Brain pericyte (primary cell): ENCODE measurements around the gene ARSA.

ENCODE experiments used
- DNase-seq: peaks from one replicate; pipeline ENCODE4 v3.0.0-alpha.2; 2012; ENCODE audit warnings: low read depth, low spot score

Gene ARSA

DNA sequence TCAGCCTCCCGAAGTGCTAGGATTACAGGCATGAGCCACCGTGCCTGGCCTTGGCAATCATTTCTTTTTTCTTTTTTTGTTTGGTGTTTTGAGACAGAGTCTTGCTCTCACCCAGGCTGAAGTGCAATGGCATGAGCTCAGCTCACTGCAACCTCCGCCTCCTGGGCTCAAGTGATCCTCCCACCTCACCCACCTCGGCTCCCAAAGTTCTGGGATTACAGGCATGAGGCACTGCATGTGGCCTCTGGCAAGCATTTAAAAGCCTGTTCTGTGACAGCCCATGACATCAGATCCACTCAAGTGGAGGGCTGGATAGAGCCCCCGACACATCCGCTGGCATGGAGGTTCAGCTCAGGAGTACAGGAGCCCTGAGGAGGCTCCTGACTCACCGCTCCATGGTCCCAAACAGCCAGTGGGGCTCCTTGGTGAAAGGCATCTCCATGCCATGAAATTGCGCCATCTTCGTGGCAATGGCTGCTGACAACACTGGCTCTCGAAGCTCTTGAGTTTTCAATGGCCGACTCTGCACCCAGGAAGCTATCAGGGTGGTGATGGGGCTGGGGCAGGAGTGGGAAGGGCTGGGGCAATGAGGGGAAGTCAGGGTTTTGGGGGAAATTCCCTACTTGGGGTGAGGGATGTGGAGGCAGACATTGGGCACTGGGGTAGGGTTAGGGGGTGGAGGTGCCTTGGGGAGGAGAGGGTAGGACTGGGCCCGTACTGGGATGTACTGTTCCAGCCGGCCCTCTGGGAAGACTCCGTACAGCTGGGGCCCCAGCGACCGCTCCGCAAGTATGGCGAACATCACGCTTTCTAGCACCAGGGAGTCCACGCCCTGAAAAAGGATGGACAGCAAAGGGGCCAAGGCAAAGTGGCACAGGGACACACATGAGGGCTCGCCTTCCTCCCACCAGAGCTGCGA lies 46.7 kb downstream of the ARSA start:
- DNase-seq, result no peak

DNA sequence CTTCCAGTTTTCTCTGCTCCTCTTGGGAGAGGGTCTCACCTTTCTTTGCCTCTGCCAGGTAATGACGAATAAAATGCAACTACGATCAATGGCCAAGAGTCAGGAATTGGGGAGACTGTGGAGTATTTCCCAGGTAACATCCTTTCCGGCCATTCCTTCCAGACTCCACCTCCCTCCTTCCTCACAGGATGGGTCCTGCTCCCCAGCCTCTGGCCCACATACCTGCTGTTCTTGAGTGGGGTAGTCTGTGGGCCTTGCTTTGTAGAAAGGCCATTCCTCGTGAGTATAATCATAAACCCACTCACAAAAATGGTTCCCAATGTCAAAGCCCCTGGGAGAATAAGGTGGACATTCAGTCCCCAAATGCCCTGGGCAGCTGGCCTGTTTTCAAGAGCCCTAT lies 48.2 kb downstream of the ARSA start:
- DNase-seq, result no peak

DNA sequence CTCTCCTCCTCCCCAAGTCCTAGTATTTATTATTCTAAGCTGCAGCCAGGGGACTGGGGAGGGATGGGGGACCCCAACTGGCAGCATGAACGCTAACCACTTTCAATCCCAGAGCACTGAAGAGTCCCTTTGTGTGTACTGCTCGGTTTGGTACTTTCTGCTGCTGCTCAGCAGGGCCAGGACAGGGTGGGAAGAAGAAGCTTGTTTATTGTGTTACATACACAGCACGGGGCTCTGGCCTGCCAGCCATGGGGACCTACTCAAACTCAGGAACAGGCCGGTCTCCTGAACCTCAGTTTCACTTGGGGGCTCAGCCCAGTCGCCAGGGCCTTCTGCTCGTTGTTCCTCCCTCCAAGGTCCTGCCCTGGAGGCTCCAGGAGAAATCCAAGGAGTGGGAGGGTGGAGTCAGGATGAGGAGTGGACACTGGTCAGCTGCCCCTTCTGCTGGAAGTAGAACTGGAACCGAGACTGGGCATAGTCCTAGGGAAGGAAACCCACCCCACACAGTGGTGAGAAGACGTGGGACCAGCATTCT lies 49.1 kb downstream of the ARSA start:
- no peak for DNase-seq

GRCh38 chr22:50577987-50578775 lies 49.8 kb downstream of the ARSA start, which contains the start of gene CPT1B:
TSS of gene CPT1B (minus strand) at chr22:50578427. CDS start at chr22:50577915, 512 bp downstream.
- DNase-seq, result no peak

- no peak for DNase-seq
Measured at GRCh38 chr22:50577697-50577986, 50.3 kb downstream of the ARSA start.

DNA sequence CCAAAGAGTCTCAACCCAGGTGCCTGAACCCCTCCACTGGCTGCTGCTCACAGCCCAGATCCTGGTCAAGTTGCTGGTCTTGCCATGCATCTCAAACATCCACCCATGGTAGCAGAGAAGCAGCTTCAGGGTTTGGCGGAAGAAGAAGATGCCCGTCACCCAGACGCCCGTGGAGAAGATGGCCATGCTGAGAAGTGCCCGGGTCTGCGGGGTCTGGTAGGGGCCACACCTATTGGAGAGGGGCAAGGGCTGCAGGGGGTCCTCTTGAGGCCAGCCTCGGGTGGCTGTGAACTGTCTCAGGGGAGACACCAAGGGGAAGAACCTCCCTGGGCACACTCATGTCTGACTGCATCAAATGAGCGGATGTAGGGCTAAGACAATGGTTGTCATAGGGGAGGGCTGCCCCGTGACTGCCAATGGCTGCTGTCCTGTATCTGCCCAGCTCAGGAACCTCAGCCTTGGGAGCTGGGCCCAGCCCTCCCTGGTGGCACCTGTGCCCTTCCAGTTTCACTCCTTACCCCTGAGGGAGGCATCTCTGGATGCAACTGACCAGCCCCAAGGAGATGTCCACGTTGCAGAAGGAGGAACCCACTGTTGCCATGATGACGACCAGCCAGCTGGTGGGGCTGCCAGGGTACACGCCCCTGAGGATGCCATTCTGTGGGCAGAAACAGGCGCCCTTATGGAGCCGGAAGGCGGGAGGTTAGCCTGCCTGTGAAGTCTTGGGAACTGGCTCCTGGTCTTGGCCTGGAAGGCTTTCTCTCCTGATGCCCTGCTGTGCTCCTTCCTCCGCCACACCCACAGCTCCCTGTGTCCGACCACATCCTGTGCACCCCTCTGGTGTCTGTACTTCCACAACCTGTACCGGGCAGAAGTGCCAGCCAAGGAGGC lies 50.9 kb downstream of the ARSA start:
- no peak for DNase-seq

DNA sequence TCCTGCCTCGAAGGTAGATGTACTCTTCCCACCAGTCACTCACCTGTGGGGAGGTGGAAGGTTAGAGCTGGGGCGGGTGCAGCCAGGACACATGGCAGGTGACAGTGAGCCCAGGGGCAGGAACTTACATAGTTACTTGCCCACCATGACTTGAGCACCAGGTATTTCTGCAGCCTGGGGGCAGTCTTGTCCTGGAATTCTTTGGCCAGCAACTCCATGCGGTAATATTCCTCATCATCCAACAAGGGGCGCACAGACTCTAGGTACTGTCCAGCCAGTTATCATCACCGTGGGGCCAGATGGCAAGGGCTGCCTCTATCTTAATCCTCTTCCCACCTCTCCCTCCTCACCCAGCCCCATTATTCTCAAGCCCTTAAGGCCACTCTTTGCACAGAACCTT lies 51.9 kb downstream of the ARSA start:
- no peak for DNase-seq

GRCh38 chr22:50575426-50575941 lies 52.5 kb downstream of the ARSA start:
- no peak for DNase-seq
